CD4-positive, alpha-beta T cell treated with Interleukin-15 for 4 hours (primary cell): Measurements from ENCODE around the gene SHROOM2.
"Not testable (repeated sequence)": the region's sequence is repeated elsewhere in the genome, so short reads cannot be mapped to it uniquely, and the experiment has no call there.

Experiments
- DNase-seq: peaks from one replicate; pipeline ENCODE4 v3.0.0-alpha.2; 2020; ENCODE audit warnings: low spot score

The SHROOM2 gene

DNA sequence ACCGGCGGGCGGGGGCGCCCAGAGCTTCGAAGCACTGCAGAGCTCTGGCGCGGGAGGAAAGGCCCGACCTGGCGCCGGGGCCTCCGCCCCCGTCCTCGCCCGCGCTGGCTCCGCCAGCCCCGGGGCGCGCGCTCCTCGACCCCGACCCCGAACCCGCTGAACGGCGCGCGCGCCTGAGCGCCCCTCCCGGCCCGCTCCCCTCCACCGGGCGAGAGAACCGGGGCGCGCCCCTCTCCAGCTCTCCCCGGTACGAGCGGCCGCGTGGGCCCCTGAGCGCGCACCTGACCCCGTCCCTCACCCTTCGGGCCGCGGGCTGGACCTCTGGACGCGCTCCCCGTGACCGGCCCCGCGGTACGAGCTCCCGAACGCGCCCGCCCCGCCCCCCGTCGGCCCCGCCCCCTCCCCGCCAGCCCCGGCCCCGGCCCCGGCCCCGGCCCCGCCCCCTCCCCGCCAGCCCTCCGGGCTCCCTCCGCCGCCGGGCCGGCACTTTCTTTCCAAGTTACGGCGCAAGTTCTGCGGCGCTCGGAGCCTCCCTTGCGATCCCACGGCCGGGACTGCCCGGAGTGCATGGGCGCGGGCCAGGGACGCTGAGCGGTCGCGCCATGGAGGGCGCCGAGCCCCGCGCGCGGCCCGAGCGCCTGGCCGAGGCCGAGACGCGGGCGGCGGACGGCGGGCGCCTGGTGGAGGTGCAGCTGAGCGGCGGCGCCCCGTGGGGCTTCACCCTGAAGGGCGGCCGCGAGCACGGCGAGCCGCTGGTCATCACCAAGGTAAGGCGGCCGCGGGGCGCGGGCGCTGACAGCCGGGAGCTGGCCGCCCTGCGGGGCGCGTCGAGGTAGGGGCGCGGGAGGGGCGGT is at the start of gene SHROOM2:
Gene SHROOM2, plus strand, starts transcription at position 486 of the 854 bp plus-strand sequence. Its CDS starts 117 bp downstream, at position 603.
- DNase-seq, result no peak

DNA sequence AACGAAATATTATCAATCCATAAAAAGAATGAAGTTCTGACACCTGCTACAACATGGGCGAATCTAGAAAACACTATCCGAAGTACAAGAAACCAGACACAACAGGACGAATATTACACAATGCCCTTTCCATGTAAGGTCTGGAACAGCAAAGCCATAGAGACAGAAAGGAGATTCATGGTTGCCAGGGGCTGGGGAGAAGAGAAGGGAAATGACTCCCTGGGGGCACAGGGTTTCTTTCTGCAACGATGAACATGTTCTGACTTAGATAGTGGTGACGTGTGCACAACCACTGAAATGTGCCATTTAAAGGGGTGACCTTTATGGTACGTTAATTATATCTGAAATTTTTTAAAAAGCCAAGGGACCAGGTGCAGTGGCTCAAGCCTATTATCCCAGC is 48.9 kb upstream of the SHROOM2 start:
- no peak for DNase-seq

DNA sequence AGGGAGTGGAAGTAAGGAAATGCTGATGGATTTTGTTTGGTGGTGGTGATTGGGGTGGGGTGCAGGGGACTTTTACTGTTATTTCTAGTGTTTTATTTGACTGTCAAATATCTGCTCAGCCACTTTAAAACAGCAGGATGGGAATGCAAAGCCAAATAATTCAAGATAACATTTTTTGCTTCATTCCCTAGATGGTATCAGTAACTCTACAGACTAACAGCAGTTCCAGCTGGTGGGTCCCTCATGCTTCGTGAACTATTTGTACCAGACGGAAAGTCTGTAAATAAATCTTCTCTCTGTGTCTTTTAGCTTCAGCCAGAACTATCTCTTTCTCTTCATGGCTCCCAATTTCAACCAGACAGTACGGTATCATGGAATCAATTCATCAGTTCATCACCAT is 48.1 kb upstream of the SHROOM2 start:
- DNase-seq, result no peak

GRCh38 chrX:9739130-9739529 is 47.1 kb upstream of the SHROOM2 start:
- no peak for DNase-seq

GRCh38 chrX:9745417-9746115 is 40.7 kb upstream of the SHROOM2 start:
- no peak for DNase-seq

GRCh38 chrX:9746148-9746888 is 39.9 kb upstream of the SHROOM2 start:
- DNase-seq, result no peak

- DNase-seq, result no peak
Measured at GRCh38 chrX:9747644-9748043, 38.6 kb upstream of the SHROOM2 start.

DNA sequence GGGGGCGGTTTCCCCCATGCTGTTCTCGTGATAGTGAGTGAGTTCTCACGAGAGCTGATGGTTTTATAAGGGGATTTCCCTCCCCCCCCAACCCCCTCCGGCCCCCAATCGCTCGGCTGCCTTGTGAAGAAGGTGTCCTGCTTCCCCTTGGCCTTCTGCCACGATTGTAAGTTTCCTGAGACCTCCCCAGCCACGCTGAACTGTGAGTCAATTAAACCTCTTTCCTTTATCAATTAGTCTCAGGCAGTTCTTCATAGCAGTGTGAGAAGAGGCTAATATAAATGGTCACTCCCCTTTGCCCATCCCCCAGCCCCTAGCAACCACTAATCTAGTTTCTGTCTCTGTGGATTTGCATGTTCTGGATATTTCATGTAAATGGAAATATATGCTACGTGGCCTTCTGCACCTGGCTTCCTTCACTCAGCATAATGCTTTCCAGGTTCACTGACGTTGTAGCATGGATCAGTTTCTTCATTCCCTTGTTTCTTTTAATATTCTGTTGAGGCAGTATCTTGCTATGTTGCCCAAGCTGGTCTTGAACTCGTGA is 37.0 kb upstream of the SHROOM2 start:
- DNase-seq, result no peak

DNA sequence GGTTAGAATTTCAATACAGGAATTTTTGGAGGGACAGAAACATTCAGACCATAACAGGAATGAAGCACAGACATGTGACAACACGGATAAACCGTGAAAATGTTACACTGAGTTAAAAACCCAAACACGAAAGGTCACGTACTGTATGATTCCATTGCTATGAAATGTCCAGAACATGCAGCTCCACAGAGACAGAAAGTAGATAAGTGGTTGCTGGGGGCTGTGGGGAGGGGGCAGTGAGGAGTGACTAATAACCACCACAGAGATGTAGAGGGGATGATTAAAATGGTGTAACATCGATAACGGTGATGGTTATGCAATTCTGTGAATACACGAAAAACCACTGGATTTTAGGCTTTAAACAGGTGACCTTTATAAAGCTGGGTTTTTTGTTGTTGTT is 28.9 kb upstream of the SHROOM2 start:
- DNase-seq, result no peak

- DNase-seq, result no peak
Measured at GRCh38 chrX:9758021-9758638, 28.1 kb upstream of the SHROOM2 start.

DNA sequence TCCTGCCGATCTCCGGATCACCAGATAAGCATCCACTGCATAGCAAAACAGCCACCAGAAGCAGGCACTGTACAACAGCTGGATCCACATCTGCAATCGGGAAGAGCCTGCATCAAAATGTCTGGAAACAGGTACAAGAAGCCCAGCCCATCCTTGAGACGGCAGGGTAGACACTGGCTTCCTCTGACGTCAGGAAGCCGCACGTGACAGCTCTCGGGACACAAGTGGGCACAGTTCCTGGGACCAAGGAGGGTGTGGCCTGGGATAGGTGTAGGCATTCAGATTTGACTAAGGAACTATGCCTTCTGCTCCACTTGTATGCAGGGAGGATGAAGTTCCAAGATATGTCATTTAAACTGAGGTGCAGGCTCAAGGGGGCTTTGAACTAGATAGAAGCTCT is 26.9 kb upstream of the SHROOM2 start:
- DNase-seq, result no peak

GRCh38 chrX:9765072-9765736 is 21.0 kb upstream of the SHROOM2 start:
- DNase-seq, result no peak

- no peak for DNase-seq
Measured at GRCh38 chrX:9765737-9766097, 20.5 kb upstream of the SHROOM2 start, which contains the start of gene GPR143. Gene GPR143, minus strand, starts transcription at chrX:9765847. Its CDS starts 30 bp downstream, at chrX:9765817.

DNA sequence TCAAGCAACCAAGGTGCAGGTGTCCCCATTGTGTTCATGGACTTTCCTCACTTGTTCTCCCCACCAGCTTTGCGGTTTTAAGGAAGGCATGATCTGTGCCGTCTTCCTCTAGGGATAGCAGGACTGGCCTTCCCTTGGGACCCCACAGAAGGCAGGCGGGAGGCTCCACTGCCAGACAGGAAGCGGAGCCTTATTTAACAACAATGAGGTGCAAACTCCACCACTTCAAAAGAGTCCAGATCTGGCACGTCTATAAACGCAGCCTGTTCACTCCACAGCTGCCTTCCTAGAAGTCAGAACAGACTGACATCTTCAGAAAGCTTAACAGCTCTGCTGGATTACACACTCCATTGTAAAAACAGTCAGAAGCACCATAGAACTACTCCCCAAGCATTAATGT is 18.9 kb upstream of the SHROOM2 start:
- DNase-seq, result no peak

- not testable (repeated sequence) for DNase-seq
Measured at GRCh38 chrX:9768321-9768839, 17.8 kb upstream of the SHROOM2 start.

DNA sequence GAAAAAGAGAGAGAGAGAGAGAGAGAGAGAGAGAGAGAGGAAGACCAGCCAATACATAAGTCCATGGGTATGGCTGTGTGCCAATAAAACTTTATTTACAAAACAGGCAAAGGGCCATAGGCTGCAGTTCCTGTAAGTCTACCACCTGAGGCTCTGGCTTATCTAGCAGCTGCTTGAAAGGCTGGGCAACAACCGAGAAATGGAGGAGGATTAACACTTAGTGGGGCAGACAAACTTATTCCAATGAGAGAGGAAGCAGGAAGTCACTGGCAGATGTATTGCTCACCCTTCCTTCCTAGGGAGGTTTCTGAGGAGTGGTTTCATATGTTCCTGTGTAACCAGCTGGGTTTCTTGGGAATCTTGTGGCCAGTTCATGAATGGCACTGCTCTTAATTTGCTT is 15.9 kb upstream of the SHROOM2 start:
- no peak for DNase-seq

DNA sequence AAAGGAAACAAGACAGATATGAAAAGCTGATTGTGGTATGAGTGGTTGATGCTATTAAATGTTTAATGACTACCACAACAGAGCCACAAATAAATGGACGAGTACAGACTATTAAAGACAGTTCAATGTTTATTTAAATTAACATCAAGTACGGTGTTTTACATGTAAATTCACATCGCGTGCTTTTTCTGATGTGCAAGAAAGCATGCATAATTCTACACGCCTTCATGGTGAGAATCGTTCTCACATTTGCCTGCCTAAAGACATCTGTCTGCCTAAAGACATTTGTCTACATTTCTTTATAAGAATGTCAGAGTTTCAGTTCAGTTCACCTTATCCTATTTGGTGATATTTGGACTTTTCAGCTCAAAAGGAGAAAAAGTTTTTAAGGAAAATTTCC is 13.3 kb upstream of the SHROOM2 start:
- DNase-seq, result no peak

DNA sequence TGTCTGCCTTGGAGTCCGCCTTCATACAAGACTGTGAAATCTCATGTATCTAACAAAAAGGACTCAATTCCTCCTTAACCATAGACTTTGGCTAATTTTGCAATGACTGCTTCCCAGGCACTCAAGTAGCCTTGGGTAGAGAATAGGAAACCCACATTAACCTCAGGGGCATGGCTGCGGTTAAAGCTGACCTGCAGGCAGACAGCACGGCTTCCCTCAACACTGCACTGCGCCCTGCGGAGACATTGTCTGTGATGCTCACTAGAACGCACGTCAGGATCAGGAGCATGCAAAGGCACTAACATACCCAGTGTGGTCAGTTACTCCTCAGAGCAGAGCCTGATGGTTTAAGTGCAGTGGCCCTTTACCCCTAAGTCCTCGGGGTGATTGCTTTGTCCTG is 10.3 kb upstream of the SHROOM2 start:
- no peak for DNase-seq

- no peak for DNase-seq
Measured at GRCh38 chrX:9781941-9782340, 4.3 kb upstream of the SHROOM2 start.

GRCh38 chrX:9784332-9784731 is 1.9 kb upstream of the SHROOM2 start:
- no peak for DNase-seq

DNA sequence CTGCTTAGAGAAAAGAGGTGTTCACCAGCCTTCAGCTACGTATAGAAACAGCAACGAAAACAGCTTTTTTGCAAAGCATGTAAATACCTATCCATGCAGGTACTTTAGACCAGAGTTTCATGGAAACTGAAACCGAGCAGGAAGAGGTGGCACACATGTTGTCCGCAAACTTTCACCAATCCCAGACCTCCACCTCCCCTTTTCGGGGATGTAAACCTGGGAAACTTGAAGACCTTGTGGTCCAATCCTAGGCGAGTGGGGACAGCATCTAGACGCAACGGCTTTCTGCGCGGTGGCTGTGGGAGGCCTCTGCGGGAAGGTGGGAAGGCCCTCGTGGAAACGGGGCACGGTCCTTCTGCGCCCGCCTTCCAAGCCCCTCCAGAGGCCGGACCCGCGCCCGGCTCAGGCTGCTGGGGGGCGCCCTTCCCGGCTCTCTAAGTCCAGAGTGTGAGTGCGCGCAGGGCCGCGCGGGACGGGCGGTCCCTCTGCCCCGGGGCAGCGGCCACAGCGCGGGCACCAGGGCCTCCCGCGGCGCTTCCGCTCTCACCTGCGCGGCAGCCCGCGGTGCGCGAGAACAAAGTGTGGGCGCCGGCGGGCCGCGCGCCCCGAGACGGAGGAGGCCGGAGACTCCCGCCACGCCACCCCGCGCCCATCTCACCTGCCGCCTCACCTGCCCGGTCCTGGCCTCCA is 830 bp upstream of the SHROOM2 start:
- DNase-seq, result no peak
